Caco-2 (cell line): Measurements from ENCODE around the gene OSCP1. TPM values are rescaled to one million over a fixed set of nuclear protein-coding genes. Genes with fewer than 3 reads are reported as not detected.

ENCODE experiments used
- total RNA-seq: library from RNA; stranded (reverse); gene quantifications from 2 replicates; pipeline ENCODE4 v1.2.3, GENCODE V29; 2022

OSCP1 gene
- total RNA-seq, 1 experiment from 2014 or later, result 0.91 TPM

Other genes with a start within 250 kb of the OSCP1 start
- gene THRAP3, start 226.0 kb downstream of the OSCP1 start, total RNA-seq, result 86.8 and 89.1 TPM in 2 replicates
- 12.1 and 12.4 TPM in 2 replicates for gene SH3D21, start 144.1 kb downstream of the OSCP1 start, total RNA-seq
- 4.1 and 5.5 TPM in 2 replicates for gene EVA1B, start 126.8 kb downstream of the OSCP1 start, total RNA-seq
- 26.7 and 29.7 TPM in 2 replicates for gene STK40, start 64.5 kb downstream of the OSCP1 start, total RNA-seq
- 19.6 and 20.7 TPM in 2 replicates for gene LSM10, start 52.5 kb downstream of the OSCP1 start, total RNA-seq
- gene MRPS15, start 13.9 kb upstream of the OSCP1 start, total RNA-seq, result 70.2 and 77.0 TPM in 2 replicates
- gene CSF3R, start 32.5 kb upstream of the OSCP1 start, total RNA-seq, result 1.3 and 1.4 TPM in 2 replicates